GM12892 (cell line): ENCODE data around the gene DRC7.

Experiments used
- POLR2A ChIP-seq: IDR thresholded peaks from 2 replicates; pipeline ENCODE4 v1.6.1; 2011; ENCODE audit warnings: low read depth, low read length, control low read depth
- POLR2AphosphoS5 ChIP-seq: IDR thresholded peaks from 2 replicates; pipeline ENCODE4 v1.6.1; 2011; ENCODE audit warnings: low read depth, low read length, control low read depth

GRCh38 chr16:57677622-57678369, 16.8 kb upstream of the DRC7 start:
- TF ChIP-seq POLR2A: no peak
- no peak for TF ChIP-seq POLR2AphosphoS5
